B cell (primary cell): ENCODE measurements around the gene VEGFB. TPM values are rescaled to one million over a fixed set of nuclear protein-coding genes. Genes with fewer than 3 reads are reported as not detected.

ENCODE experiments used
- ATAC-seq: fragments of 200-7000 bp; cut with Tn5 transposase; one replicate; pipeline ENCODE4 v1.10.0; 2021; ENCODE audit warnings: low read depth, mild to moderate bottlenecking, moderate number of reproducible peaks, moderate library complexity
- CTCF ChIA-PET: fragments of 350-600 bp; sonication (Branson Sonifier 250); formaldehyde crosslinking; loops from one replicate; lab custom pipeline; 2021; ENCODE audit warnings: antibody characterized with exemption, inconsistent platforms; lab: Charles Lee
- POLR2A ChIA-PET: fragments of 350-600 bp; sonication (Branson Sonifier 250); formaldehyde crosslinking; loops from one replicate; lab custom pipeline; 2021; ENCODE audit warnings: antibody characterized with exemption; lab: Charles Lee
- DNase-seq: peaks from one replicate; pipeline ENCODE4 v3.0.0; 2013
- H2AFZ ChIP-seq: 2 replicates; pipeline ENCODE4 v1.6.1; 2012; ENCODE audit warnings: mild to moderate bottlenecking, low read depth, low read length; ENCODE audit not compliant: insufficient read depth, poor library complexity, severe bottlenecking
- H3K27ac ChIP-seq, 2 donors: 1 replicate in 1 of 2; 2 replicates in 1 of 2; pipeline ENCODE4 v1.5.1; 2012 to 2013; ENCODE audit warnings: low read length in 2 of 2, mild to moderate bottlenecking in 2 of 2, moderate library complexity in 1 of 2
- H3K27me3 ChIP-seq, 4 experiments: fragments of 200-600 bp in 1 of 4; sonication (generic) in 1 of 4; replicated peaks in 1 of 4; 1 replicate in 2 of 4; 2 replicates in 2 of 4; pipeline versions ENCODE4 v1.6.1 to v1.7.0; 2013 to 2016; ENCODE audit warnings: low read length in 3 of 4, mild to moderate bottlenecking in 2 of 4, mixed read lengths in 1 of 4, moderate library complexity in 1 of 4; ENCODE audit not compliant: insufficient read depth in 4 of 4, control insufficient read depth in 3 of 4; ENCODE audit errors: control extremely low read depth in 1 of 4
- H3K36me3 ChIP-seq, 2 experiments: replicated peaks in 1 of 2; 1 replicate in 1 of 2; 2 replicates in 1 of 2; pipeline versions ENCODE4 v1.6.1 to v1.7.1; 2013; ENCODE audit warnings: low read length in 1 of 2; ENCODE audit not compliant: insufficient read depth in 2 of 2, control insufficient read depth in 1 of 2; ENCODE audit errors: control extremely low read depth in 1 of 2, extremely low read depth in 1 of 2
- H3K4me1 ChIP-seq, 2 donors: fragments of 200-600 bp in 1 of 2; sonication (generic) in 1 of 2; 1 replicate in 1 of 2; 2 replicates in 1 of 2; pipeline versions ENCODE4 v1.5.1 to v1.6.1; 2013 to 2017; ENCODE audit warnings: low read length in 2 of 2; ENCODE audit not compliant: control insufficient read depth in 2 of 2, insufficient read depth in 2 of 2
- H3K4me2 ChIP-seq: replicated peaks from 2 replicates; pipeline ENCODE3; 2012; ENCODE audit warnings: mild to moderate bottlenecking, low read depth, low read length; ENCODE audit not compliant: poor library complexity, severe bottlenecking
- H3K4me3 ChIP-seq, 5 experiments: fragments of 200-600 bp in 1 of 5; sonication (generic) in 1 of 5; 1 replicate in 3 of 5; 2 replicates in 2 of 5; pipeline versions ENCODE4 v1.5.1 to v1.7.0; 2011 to 2016; ENCODE audit warnings: low read length in 4 of 5, mild to moderate bottlenecking in 4 of 5, low read depth in 2 of 5, control low read depth in 1 of 5, moderate library complexity in 1 of 5; ENCODE audit not compliant: insufficient read depth in 1 of 5; ENCODE audit errors: control extremely low read depth in 1 of 5, extremely low read depth in 1 of 5
- H3K79me2 ChIP-seq: fragments of 200-600 bp; sonication (generic); one replicate; pipeline ENCODE4 v1.6.0; 2016; ENCODE audit warnings: low read length; ENCODE audit not compliant: control insufficient read depth, insufficient read depth
- H3K9ac ChIP-seq: fragments of 200-600 bp; sonication (generic); 2 replicates; pipeline ENCODE4 v1.6.1; 2017; ENCODE audit warnings: mild to moderate bottlenecking, low read length, moderate library complexity
- H3K9me3 ChIP-seq, 3 donors: one replicate each; pipeline versions ENCODE4 v1.6.1 to v1.7.1; 2013; ENCODE audit warnings: low read length in 2 of 3; ENCODE audit not compliant: control insufficient read depth in 2 of 3, insufficient read depth in 1 of 3; ENCODE audit errors: control extremely low read depth in 1 of 3
- H4K20me1 ChIP-seq: 2 replicates; pipeline ENCODE4 v1.6.0; 2012; ENCODE audit warnings: mild to moderate bottlenecking, low read length; ENCODE audit not compliant: insufficient read depth, control insufficient read depth, poor library complexity, severe bottlenecking
- H3K27ac Mint-ChIP-seq: one replicate; pipeline ENCODE4 v1.8.0; 2021; ENCODE audit warnings: mixed read lengths
- H3K27me3 Mint-ChIP-seq: one replicate; pipeline ENCODE4 v1.8.0; 2021; ENCODE audit warnings: mixed read lengths
- H3K4me1 Mint-ChIP-seq: one replicate; pipeline ENCODE4 v1.8.0; 2021; ENCODE audit warnings: mixed read lengths
- H3K4me3 Mint-ChIP-seq: one replicate; pipeline ENCODE4 v1.8.0; 2021; ENCODE audit warnings: mixed read lengths
- H3K9me3 Mint-ChIP-seq: one replicate; pipeline ENCODE4 v1.8.0; 2022; ENCODE audit warnings: mixed read lengths; ENCODE audit not compliant: insufficient read depth
- EZH2 ChIP-seq: IDR thresholded peaks from 2 replicates; pipeline ENCODE4 v1.6.1; 2012; ENCODE audit warnings: borderline replicate concordance, low read depth, mild to moderate bottlenecking, moderate library complexity, low read length; ENCODE audit not compliant: insufficient read depth, poor library complexity, severe bottlenecking
- WGBS: methylation state at CpG from one replicate; pipeline ENCODE4 v1.1.5; 2013; ENCODE audit warnings: missing lambda C conversion rate; ENCODE audit not compliant: insufficient coverage; 5-methylcytosine and 5-hydroxymethylcytosine counted together
- intact Hi-C: fragments of 100-400 bp; cut with micrococcal nuclease; formaldehyde crosslinking; loops from one replicate; pipeline ENCODE4 v1.10.0; 2022
- polyA plus RNA-seq: library from polyadenylated mRNA; depleted of rRNA; stranded (reverse); fragments of >200 nt; gene quantifications from 2 replicates; pipeline ENCODE4 v1.2.3, GENCODE V29; 2012
- total RNA-seq, 2 donors: library from RNA; stranded (reverse); fragments of 120-200 nt in 1 of 2; gene quantifications; 1 replicate in 1 of 2; 2 replicates in 1 of 2; pipeline versions ENCODE4 v1.2.3 to v1.2.4, GENCODE V29; 2013 to 2022
- TF ChIP-seq, protein P1 (sequence below): fragments of 200-600 bp; IDR thresholded peaks from one replicate; pipeline ENCODE4 v1.8.0; 2022; ENCODE audit warnings: antibody characterized with exemption, mild to moderate bottlenecking

Gene VEGFB
- total and polyA plus RNA-seq, 2 donors (not counting 1 experiment from before 2014, with no cell fraction given) = 56.4 to 152 TPM

GRCh38 chr11:64185693-64186491, 48.5 kb upstream of the VEGFB start, which contains the start of gene STIP1:
Gene STIP1 (plus strand): TSS chr11:64186171. CDS start chr11:64186262, 91 bp downstream.
- H3K9ac ChIP-seq = peak within 1 kb of the TSS; percentile 98
- H3K27me3 Mint-ChIP-seq = no peaks in the 10 kb centered on the region
- H3K4me1 Mint-ChIP-seq = peaks cover 41% of the 10 kb centered on the region
- H4K20me1 ChIP-seq = peaks cover 7% of the 10 kb centered on the region
- peak within 1 kb of the TSS; percentile 98 for H2AFZ ChIP-seq
- ChIA-PET CTCF (interaction anchor here (0.6 to 6.1 kb wide), 12 partner anchors 9 to 263 kb away, joined by 3 to 53 read pairs (median 6); partner anchors contain the start of genes CATSPERZ, FERMT3, NUDT22 and PLCB3), POLR2A (interaction anchor here (0.6 to 1.9 kb wide), 14 partner anchors 10 to 1305 kb away, joined by 3 to 10 read pairs (median 4); partner anchors contain the start of genes FERMT3, FKBP2, NAA40 and PRDX5)
- H3K27me3 ChIP-seq = no peaks in the 10 kb centered on the region
- ATAC-seq (peak; percentile 85), DNase-seq (peak; percentile 100)
- H3K79me2 ChIP-seq = peaks cover 18% of the 10 kb centered on the region
- peak within 1 kb of the TSS; percentile 59 to 86 for H3K27ac ChIP-seq
- TF ChIP-seq, protein P1, sequence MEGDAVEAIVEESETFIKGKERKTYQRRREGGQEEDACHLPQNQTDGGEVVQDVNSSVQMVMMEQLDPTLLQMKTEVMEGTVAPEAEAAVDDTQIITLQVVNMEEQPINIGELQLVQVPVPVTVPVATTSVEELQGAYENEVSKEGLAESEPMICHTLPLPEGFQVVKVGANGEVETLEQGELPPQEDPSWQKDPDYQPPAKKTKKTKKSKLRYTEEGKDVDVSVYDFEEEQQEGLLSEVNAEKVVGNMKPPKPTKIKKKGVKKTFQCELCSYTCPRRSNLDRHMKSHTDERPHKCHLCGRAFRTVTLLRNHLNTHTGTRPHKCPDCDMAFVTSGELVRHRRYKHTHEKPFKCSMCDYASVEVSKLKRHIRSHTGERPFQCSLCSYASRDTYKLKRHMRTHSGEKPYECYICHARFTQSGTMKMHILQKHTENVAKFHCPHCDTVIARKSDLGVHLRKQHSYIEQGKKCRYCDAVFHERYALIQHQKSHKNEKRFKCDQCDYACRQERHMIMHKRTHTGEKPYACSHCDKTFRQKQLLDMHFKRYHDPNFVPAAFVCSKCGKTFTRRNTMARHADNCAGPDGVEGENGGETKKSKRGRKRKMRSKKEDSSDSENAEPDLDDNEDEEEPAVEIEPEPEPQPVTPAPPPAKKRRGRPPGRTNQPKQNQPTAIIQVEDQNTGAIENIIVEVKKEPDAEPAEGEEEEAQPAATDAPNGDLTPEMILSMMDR = peak; percentile 37
- TF ChIP-seq EZH2 = no peak
- H3K4me2 ChIP-seq = peak within 1 kb of the TSS; percentile 100
- H3K27ac Mint-ChIP-seq = peak within 1 kb of the TSS; percentile 94
- H3K4me1 ChIP-seq = peaks cover 13 to 24% of the 10 kb centered on the region in 2 donors
- peaks cover 0 to 3% of the 10 kb centered on the region in 2 experiments for H3K36me3 ChIP-seq
- no peaks in the 10 kb centered on the region for H3K9me3 Mint-ChIP-seq
- peak within 1 kb of the TSS; percentile 16 to 95 (median 83) for H3K4me3 ChIP-seq
- intact Hi-C loops = loop anchor here (1.0 to 2.0 kb wide), 11 partner anchors 19 to 348 kb away; partner anchors contain the start of genes CCDC88B, DNAJC4, ESRRA and FERMT3
- WGBS = under 1% methylated on average over 73 of the region's 74 CpGs
- no peak within 1 kb of the TSS for H3K4me3 Mint-ChIP-seq
- H3K9me3 ChIP-seq = no peaks in the 10 kb centered on the region
